Neuronal stem cell (in vitro differentiated cells): Measurements from ENCODE around the gene ERI3.
A peak's percentile ranks its signal among the peaks of the same experiment; 100 is the strongest.

ENCODE experiments used
- DNase-seq: peaks from one replicate; pipeline ENCODE4 v3.0.0-alpha.2; 2013; ENCODE audit warnings: low spot score
- H2AFZ ChIP-seq: one replicate; pipeline ENCODE4 v1.6.1; 2013; ENCODE audit warnings: mild to moderate bottlenecking, low read length, inconsistent platforms
- H2AK5ac ChIP-seq: 2 replicates; pipeline ENCODE4 v1.6.1; 2013; ENCODE audit warnings: low read depth, mild to moderate bottlenecking, inconsistent platforms, low read length, moderate library complexity, mixed read lengths
- H2BK120ac ChIP-seq: 2 replicates; pipeline ENCODE4 v1.6.1; 2013; ENCODE audit warnings: low read depth, mild to moderate bottlenecking, inconsistent platforms, low read length, moderate library complexity, mixed read lengths
- H2BK12ac ChIP-seq: one replicate; pipeline ENCODE4 v1.6.1; 2013; ENCODE audit warnings: low read length, inconsistent platforms
- H2BK15ac ChIP-seq: 2 replicates; pipeline ENCODE4 v1.6.1; 2013; ENCODE audit warnings: mild to moderate bottlenecking, low read length, inconsistent platforms, mixed read lengths
- H2BK5ac ChIP-seq: one replicate; pipeline ENCODE4 v1.6.1; 2013; ENCODE audit warnings: inconsistent platforms, mild to moderate bottlenecking, low read length, moderate library complexity
- H3K14ac ChIP-seq: one replicate; pipeline ENCODE4 v1.6.1; 2013; ENCODE audit warnings: low read length, inconsistent platforms
- H3K18ac ChIP-seq: 2 replicates; pipeline ENCODE4 v1.6.1; 2013; ENCODE audit warnings: low read length, inconsistent platforms
- H3K23ac ChIP-seq: 2 replicates; pipeline ENCODE4 v1.6.1; 2013; ENCODE audit warnings: low read depth, mild to moderate bottlenecking, mixed read lengths, low read length, inconsistent platforms; ENCODE audit not compliant: poor library complexity
- H3K27ac ChIP-seq: replicated peaks from 3 replicates; pipeline ENCODE4 v1.5.1; 2013; ENCODE audit warnings: low read length, inconsistent platforms
- H3K27me3 ChIP-seq, 3 experiments: 2 replicates each; pipeline ENCODE4 v1.6.1; 2013; ENCODE audit warnings: low read length in 3 of 3, mild to moderate bottlenecking in 2 of 3, inconsistent platforms in 1 of 3, low read depth in 1 of 3, mixed read lengths in 1 of 3, moderate library complexity in 1 of 3; ENCODE audit not compliant: control insufficient read depth in 3 of 3, insufficient read depth in 3 of 3
- H3K36me3 ChIP-seq, 2 donors: replicated peaks in 1 of 2; 2 replicates each; pipeline ENCODE4 v1.6.1; 2013; ENCODE audit warnings: low read length in 2 of 2; ENCODE audit not compliant: control insufficient read depth in 2 of 2, insufficient read depth in 2 of 2
- H3K4ac ChIP-seq: 2 replicates; pipeline ENCODE4 v1.6.1; 2013; ENCODE audit warnings: inconsistent platforms, mild to moderate bottlenecking, low read length, moderate library complexity
- H3K4me1 ChIP-seq, 2 donors: 1 replicate in 1 of 2; 2 replicates in 1 of 2; pipeline ENCODE4 v1.6.1; 2013; ENCODE audit warnings: low read length in 2 of 2, low read depth in 1 of 2; ENCODE audit not compliant: control insufficient read depth in 2 of 2, insufficient read depth in 1 of 2
- H3K4me2 ChIP-seq: one replicate; pipeline ENCODE4 v1.6.1; 2013; ENCODE audit warnings: mild to moderate bottlenecking, low read length, inconsistent platforms; ENCODE audit not compliant: insufficient read depth, poor library complexity, severe bottlenecking
- H3K4me3 ChIP-seq, 2 donors: 2 replicates each; pipeline ENCODE4 v1.5.1; 2013; ENCODE audit warnings: low read length in 2 of 2, mild to moderate bottlenecking in 2 of 2, inconsistent platforms in 1 of 2, moderate library complexity in 1 of 2
- H3K79me1 ChIP-seq: one replicate; pipeline ENCODE4 v1.6.1; 2013; ENCODE audit warnings: low read depth, mild to moderate bottlenecking, inconsistent platforms, low read length, moderate library complexity
- H3K9ac ChIP-seq: one replicate; pipeline ENCODE4 v1.6.1; 2013; ENCODE audit warnings: mild to moderate bottlenecking, low read depth, low read length, inconsistent platforms; ENCODE audit not compliant: poor library complexity
- H3K9me3 ChIP-seq, 2 donors: replicated peaks in 1 of 2; 2 replicates each; pipeline versions ENCODE3 to v1.6.1; 2013; ENCODE audit warnings: low read length in 2 of 2, mild to moderate bottlenecking in 2 of 2, inconsistent platforms in 1 of 2, low read depth in 1 of 2, mixed read lengths in 1 of 2, moderate library complexity in 1 of 2; ENCODE audit not compliant: control insufficient read depth in 2 of 2, insufficient read depth in 1 of 2
- H4K8ac ChIP-seq: one replicate; pipeline ENCODE4 v1.6.1; 2013; ENCODE audit warnings: low read depth, mild to moderate bottlenecking, inconsistent platforms, low read length, moderate library complexity
- H4K91ac ChIP-seq: one replicate; pipeline ENCODE4 v1.6.1; 2013; ENCODE audit warnings: low read length, low read depth, mild to moderate bottlenecking, inconsistent platforms; ENCODE audit not compliant: poor library complexity
- WGBS, 2 donors: extraction: QIAGEN DNeasy Blood & Tissue Kit; methylation state at CpG; one replicate each; pipeline ENCODE4 v1.1.7; 2013; ENCODE audit warnings: missing lambda C conversion rate in 2 of 2, mixed read lengths in 1 of 2; ENCODE audit not compliant: insufficient read length in 2 of 2, insufficient replicate concordance in 1 of 2; ENCODE audit errors: extremely low coverage in 2 of 2; 5-methylcytosine and 5-hydroxymethylcytosine counted together

The ERI3 gene

GRCh38 chr1:44261171-44261817 is 93.8 kb downstream of the ERI3 start:
- peak overlapping the region; percentile 57 for H4K91ac ChIP-seq
- peak overlapping the region; percentile 65 for H3K27ac ChIP-seq
- H2AFZ ChIP-seq: no peak overlapping the region
- H3K36me3 ChIP-seq: no peaks in the 10 kb centered on the region
- DNase-seq: no peak
- H4K8ac ChIP-seq: no peak overlapping the region
- no peak overlapping the region for H3K4me2 ChIP-seq
- peak overlapping the region; percentile 49 for H3K18ac ChIP-seq
- H2BK5ac ChIP-seq: no peak overlapping the region
- H2BK12ac ChIP-seq: no peak overlapping the region
- no peak overlapping the region for H2BK120ac ChIP-seq
- H3K23ac ChIP-seq: no peak overlapping the region
- H3K4me1 ChIP-seq: peaks cover 3 to 30% of the 10 kb centered on the region in 2 donors
- no peak overlapping the region for H3K4ac ChIP-seq
- no peak overlapping the region for H3K4me3 ChIP-seq
- no peak overlapping the region for H2BK15ac ChIP-seq
- H3K79me1 ChIP-seq: no peaks in the 10 kb centered on the region
- no CpG with 5 or more reads among the region's 27 CpGs for WGBS, 2 donors
- no peaks in the 10 kb centered on the region for H3K27me3 ChIP-seq
- no peak overlapping the region for H2AK5ac ChIP-seq
- H3K14ac ChIP-seq: no peak overlapping the region
- H3K9me3 ChIP-seq: no peaks in the 10 kb centered on the region
- no peak overlapping the region for H3K9ac ChIP-seq

GRCh38 chr1:44260792-44261170 is 94.3 kb downstream of the ERI3 start:
- H3K9ac ChIP-seq: no peak overlapping the region
- no peak overlapping the region for H3K4ac ChIP-seq
- peak overlapping the region; percentile 49 for H3K18ac ChIP-seq
- H3K23ac ChIP-seq: no peak overlapping the region
- H2BK120ac ChIP-seq: no peak overlapping the region
- H4K8ac ChIP-seq: no peak overlapping the region
- no peak overlapping the region for H3K4me2 ChIP-seq
- H3K9me3 ChIP-seq: no peaks in the 10 kb centered on the region
- H3K36me3 ChIP-seq: no peaks in the 10 kb centered on the region
- no peak for DNase-seq
- H3K79me1 ChIP-seq: no peaks in the 10 kb centered on the region
- H3K4me1 ChIP-seq: peaks cover 3 to 30% of the 10 kb centered on the region in 2 donors
- no peak overlapping the region for H3K4me3 ChIP-seq
- H2AFZ ChIP-seq: no peak overlapping the region
- H2BK12ac ChIP-seq: no peak overlapping the region
- no peaks in the 10 kb centered on the region for H3K27me3 ChIP-seq
- peak overlapping the region; percentile 65 for H3K27ac ChIP-seq
- H2BK15ac ChIP-seq: no peak overlapping the region
- H2AK5ac ChIP-seq: no peak overlapping the region
- no peak overlapping the region for H3K14ac ChIP-seq
- no peak overlapping the region for H2BK5ac ChIP-seq
- WGBS, 2 donors: no CpG with 5 or more reads among the region's 4 CpGs
- H4K91ac ChIP-seq: peak overlapping the region; percentile 57

- H4K91ac ChIP-seq: no peak overlapping the region
- no peak overlapping the region for H3K18ac ChIP-seq
- H3K9ac ChIP-seq: no peak overlapping the region
- H3K23ac ChIP-seq: no peak overlapping the region
- H3K4me3 ChIP-seq: no peak overlapping the region
- H2AFZ ChIP-seq: no peak overlapping the region
- no peak overlapping the region for H2BK120ac ChIP-seq
- no peak overlapping the region for H2BK12ac ChIP-seq
- H3K36me3 ChIP-seq: no peaks in the 10 kb centered on the region
- no peak overlapping the region for H3K14ac ChIP-seq
- H3K79me1 ChIP-seq: no peaks in the 10 kb centered on the region
- no peaks in the 10 kb centered on the region for H3K9me3 ChIP-seq
- no peak overlapping the region for H4K8ac ChIP-seq
- H2BK15ac ChIP-seq: no peak overlapping the region
- no peak overlapping the region for H2BK5ac ChIP-seq
- H3K4me2 ChIP-seq: no peak overlapping the region
- no peak overlapping the region for H3K4ac ChIP-seq
- no peaks in the 10 kb centered on the region for H3K27me3 ChIP-seq
- no CpG with 5 or more reads among the region's 2 CpGs for WGBS, 2 donors
- no peak overlapping the region for H3K27ac ChIP-seq
- DNase-seq: no peak
- H2AK5ac ChIP-seq: no peak overlapping the region
- peaks cover 3 to 33% of the 10 kb centered on the region in 2 donors for H3K4me1 ChIP-seq
Measured at GRCh38 chr1:44259090-44259489, 96.0 kb downstream of the ERI3 start.

- Histone ChIP-seq H2AFZ (no peak overlapping the region), H3K4me1 (peaks cover 3 to 24% of the 10 kb centered on the region in 2 donors), H2AK5ac (no peak overlapping the region), H3K79me1 (no peaks in the 10 kb centered on the region), H3K4me2 (no peak overlapping the region), H3K23ac (no peak overlapping the region), H4K8ac (no peak overlapping the region), H3K9me3 (no peaks in the 10 kb centered on the region), H3K9ac (no peak overlapping the region), H3K18ac (no peak overlapping the region), H4K91ac (no peak overlapping the region), H3K36me3 (no peaks in the 10 kb centered on the region), H3K27me3 (no peaks in the 10 kb centered on the region), H2BK5ac (no peak overlapping the region), H3K27ac (no peak overlapping the region), H3K14ac (no peak overlapping the region), H3K4ac (no peak overlapping the region), H2BK15ac (no peak overlapping the region), H2BK120ac (no peak overlapping the region), H2BK12ac (no peak overlapping the region), H3K4me3 (no peak overlapping the region)
- no peak for DNase-seq
- WGBS, 2 donors: no CpG with 5 or more reads among the region's 10 CpGs
Measured at GRCh38 chr1:44256762-44257554, 98.1 kb downstream of the ERI3 start.
